Measurements from ENCODE around the gene PAOX. TPM values are rescaled to one million over a fixed set of nuclear protein-coding genes. Genes with fewer than 3 reads are reported as not detected.

Gene PAOX
- 10 to 100 TPM; 45.3 to 63.2 (median 53.5) TPM for polyA plus RNA-seq (ENCODE audit: low read depth in 6 of 6)

DNA sequence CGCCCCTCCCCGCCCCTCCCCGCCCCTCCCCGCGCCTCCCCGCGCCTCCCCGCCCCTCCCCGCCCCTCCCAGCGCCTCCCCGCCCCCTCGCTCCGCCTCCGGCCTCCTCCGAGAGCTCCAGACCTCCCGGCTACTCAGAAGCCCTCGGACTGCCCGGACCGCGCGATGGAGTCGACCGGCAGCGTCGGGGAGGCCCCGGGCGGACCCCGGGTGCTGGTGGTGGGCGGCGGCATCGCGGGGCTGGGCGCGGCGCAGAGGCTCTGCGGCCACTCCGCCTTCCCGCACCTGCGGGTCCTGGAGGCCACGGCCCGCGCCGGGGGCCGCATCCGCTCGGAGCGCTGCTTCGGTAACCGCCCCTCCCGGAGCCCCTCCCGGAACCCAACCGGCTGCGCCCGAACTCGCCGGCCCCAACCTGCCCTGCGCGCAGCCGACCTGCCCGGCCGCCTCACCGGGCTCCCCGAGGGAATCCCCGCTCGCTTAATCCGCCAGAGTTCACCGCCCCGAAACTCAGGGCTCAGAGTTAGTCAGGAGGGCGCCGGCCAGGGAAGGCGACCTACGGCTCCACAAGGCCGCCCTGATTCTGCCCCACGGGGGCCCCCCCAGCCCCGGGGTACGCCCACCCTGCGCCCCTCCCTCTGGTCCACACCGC is at the start of gene PAOX:
PAOX (plus strand) TSS at position 111 of the 649 bp plus-strand sequence; CDS start at position 166, 55 bp downstream.
- Mint-ChIP-seq H3K4me1 (peaks cover 21 to 46% (median 39%) of the 10 kb centered on the region in 3 donors), H3K27ac (peak within 1 kb of the TSS; percentile 32 to 84 (median 75)), H3K9me3 (no peaks in the 10 kb centered on the region), H3K4me3 (peak within 1 kb of the TSS; percentile 81 to 95 (median 86)), H3K27me3 (no peaks in the 10 kb centered on the region), H3K36me3 (peaks cover 0 to 4% of the 10 kb centered on the region in 2 donors)
- DNase-seq (peak; percentile 68), ATAC-seq (ENCODE audit: low read depth in 2 of 2) (peak; percentile 71 to 78)

DNA sequence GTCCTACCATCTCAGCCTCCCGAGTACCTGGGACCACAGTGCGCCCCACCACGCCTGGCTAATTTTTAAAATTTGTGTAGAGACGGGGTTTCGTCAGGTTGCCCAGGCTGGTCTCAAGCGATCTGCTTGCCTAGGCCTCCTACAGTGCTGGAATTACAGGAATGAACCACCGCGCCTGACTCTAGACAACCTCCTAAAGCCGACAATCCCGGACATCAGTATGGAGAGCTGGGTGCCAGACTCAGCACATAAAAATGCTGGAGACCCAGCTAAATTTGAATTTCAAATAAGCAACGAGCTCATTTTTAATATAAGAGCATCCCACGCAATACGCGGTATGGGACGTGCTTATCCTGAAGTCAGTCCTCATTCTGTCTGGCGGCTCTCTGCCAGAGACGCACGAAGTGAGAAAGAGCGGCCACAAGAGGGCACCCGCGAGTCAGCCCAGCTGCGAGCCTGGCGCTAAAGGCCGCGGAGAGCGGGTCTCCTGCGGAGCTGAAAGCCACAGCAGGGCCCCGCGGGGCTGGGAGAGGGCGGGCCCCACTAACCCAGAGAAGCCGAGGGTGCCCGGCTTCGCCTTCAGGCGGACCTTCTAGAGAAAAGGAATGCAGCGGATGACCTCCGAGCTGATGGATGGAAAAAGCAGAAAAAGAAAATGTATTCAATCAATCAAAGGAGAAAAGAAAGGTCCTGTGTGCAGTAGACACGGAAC is 49.4 kb upstream of the PAOX start:
- Mint-ChIP-seq H3K27me3 (peaks cover 31 to 77% (median 62%) of the 10 kb centered on the region in 3 donors), H3K4me1 (peaks cover 21 to 27% (median 25%) of the 10 kb centered on the region in 3 donors), H3K27ac (peak overlapping the region in 3 of 6 donors; percentile 11 to 47 (median 44))

DNA sequence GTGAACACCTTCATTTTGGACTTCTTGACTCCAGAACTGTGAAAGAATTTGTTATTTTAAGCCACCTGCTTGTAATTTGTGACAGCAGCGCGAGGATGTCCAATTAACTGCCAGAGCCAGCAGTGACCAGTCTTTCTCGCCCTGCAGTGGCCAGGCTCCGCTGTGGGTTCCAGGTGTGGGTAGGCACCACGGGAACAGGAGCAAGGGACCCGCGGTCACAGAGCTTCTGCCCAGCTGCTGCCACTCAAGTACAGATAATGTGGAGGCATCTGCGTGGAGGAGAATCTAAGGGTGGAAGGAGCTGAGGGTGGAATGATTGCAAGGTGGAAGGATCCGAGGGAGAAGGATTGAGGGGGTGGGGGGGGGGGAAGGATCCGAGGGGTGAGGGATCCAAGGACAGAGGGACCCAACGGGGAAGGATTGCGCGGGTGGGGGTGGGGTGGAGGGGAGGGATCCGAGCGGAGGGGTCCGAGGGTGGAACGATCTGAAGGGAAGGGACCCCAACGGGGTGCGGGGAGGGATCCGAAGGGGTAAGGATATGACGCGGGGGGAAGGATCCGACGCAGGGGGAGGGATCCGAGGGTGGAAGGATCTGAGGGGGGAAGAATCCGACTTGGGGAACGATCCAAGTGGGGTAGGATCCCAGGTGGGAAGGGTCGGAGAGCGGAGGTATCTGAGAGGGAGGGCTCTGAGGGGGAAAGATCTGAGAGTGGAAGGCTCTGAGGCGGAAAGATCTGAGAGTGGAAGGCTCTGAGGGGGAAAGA is 45.9 kb upstream of the PAOX start:
- no peak for DNase-seq
- H3K4me1 Mint-ChIP-seq: peaks cover 13 to 20% (median 15%) of the 10 kb centered on the region in 3 donors

More for the DNA sequence above, 49.4 kb upstream of the PAOX start:
- ATAC-seq (ENCODE audit: low read depth in 2 of 2) (peak; percentile 88 to 92), DNase-seq (peak; percentile 81)
- H3K4me3 Mint-ChIP-seq: peak overlapping the region; percentile 8 to 83 (median 65)
- H3K9me3 Mint-ChIP-seq: peaks cover 0 to 4% (median 0%) of the 10 kb centered on the region in 7 donors
- H3K36me3 Mint-ChIP-seq: peaks cover 0 to 14% of the 10 kb centered on the region in 2 donors

DNA sequence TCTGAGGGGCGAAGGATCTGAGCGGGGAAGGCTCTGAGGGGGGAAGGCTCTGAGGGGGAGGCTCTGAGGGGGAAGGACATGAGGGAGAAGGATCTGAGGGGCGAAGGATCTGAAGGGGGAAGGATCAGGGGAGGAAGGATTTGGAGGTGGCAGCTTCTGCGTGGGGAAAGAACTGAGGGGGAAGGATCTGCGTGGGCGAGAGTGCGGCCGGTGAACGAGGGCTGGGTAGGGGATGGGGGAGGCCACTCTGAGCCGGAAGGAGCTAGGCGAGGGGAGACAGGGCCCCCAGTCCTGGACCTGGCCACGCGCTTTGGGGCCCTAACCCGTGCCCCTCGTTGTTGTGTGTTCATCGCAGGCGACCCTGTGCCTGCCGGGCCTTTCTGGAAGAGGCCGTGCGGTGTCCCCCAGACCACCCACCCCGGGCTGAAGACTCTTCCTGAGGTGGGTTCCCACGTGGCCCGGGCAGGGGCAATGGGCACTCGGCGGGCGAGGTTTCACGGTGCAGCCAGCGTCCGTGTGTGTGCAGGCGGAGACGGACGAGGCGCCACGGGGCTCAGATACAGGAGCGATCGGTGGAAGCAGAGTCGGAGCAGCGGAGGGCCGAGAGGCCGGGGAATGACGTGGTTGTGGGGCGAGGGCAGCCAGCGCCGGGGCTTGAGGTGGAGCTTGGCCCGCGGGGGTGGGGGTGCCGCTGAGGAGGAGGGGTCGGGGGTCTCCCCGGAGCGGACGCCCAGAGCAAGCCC is 44.4 kb upstream of the PAOX start:
- Mint-ChIP-seq H3K4me1 (peaks cover 7 to 19% (median 10%) of the 10 kb centered on the region in 3 donors), H3K27me3 (peaks cover 10 to 37% (median 21%) of the 10 kb centered on the region in 3 donors), H3K36me3 (peaks cover 0 to 14% of the 10 kb centered on the region in 2 donors), H3K4me3 (peak overlapping the region in 7 of 8 donors; percentile 20 to 85 (median 68)), H3K27ac (peak overlapping the region; percentile 8 to 86 (median 64)), H3K9me3 (peaks cover 0 to 4% (median 0%) of the 10 kb centered on the region in 7 donors)
- DNase-seq (no peak), ATAC-seq (ENCODE audit: low read depth in 2 of 2) (peak; percentile 9 to 23)

More for the DNA sequence above, 45.9 kb upstream of the PAOX start:
- H3K9me3 Mint-ChIP-seq: peaks cover 0 to 4% (median 0%) of the 10 kb centered on the region in 7 donors
- H3K27me3 Mint-ChIP-seq: peaks cover 15 to 50% (median 30%) of the 10 kb centered on the region in 3 donors
- H3K4me3 Mint-ChIP-seq: peak overlapping the region in 2 of 8 donors; percentile 42 to 74
- ATAC-seq (ENCODE audit: low read depth in 2 of 2): no peak
- peak overlapping the region in 2 of 6 donors; percentile 36 to 77 for H3K27ac Mint-ChIP-seq
- peaks cover 0 to 14% of the 10 kb centered on the region in 2 donors for H3K36me3 Mint-ChIP-seq

DNA sequence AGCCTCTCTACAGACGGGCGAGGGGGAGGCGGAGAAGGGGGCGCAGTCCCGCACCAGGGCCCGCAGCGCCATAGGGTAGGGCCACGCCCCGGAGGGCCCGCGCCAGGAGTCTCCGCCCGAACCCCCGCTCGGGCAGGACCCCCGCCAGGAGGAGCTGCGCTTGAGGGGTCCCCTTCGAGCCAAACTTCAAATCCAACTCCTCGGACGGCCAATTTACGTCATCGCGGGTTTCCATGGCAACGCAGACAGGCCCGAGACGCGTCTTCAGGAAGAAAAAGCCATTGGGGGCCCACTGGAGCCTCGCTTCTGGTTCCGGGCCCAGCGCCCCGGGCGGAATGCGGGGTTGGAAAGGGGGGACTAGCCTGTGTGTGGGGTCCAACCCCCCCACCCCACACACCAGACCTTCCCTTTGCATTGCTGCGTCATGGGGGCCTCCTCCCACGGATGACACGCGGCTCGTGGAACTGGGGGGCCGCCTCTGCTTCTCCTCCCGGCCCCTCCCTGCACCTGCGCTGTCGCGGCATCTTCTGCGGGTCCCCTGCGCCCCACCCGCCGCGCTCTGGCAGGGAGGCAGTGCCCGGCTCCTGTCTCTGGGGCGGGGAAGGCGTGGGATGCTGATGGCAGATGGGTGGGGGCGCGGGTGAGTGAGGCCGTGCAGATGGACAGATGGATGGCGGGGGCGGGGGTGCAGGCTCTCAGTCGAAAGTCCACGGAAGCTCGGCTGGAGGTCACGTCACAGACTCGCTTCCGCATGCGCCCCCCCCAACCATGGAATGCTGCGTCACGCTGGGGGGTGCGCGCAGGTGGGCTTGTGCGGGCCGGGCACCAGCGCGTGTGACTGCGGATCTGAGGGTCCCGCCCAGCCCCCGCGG is 43.6 kb upstream of the PAOX start:
- Mint-ChIP-seq H3K27ac (peak overlapping the region in 4 of 6 donors; percentile 65 to 88 (median 76)), H3K4me3 (peak overlapping the region in 7 of 8 donors; percentile 62 to 85 (median 68))
- peak; percentile 56 to 58 for ATAC-seq (ENCODE audit: low read depth in 2 of 2)

DNA sequence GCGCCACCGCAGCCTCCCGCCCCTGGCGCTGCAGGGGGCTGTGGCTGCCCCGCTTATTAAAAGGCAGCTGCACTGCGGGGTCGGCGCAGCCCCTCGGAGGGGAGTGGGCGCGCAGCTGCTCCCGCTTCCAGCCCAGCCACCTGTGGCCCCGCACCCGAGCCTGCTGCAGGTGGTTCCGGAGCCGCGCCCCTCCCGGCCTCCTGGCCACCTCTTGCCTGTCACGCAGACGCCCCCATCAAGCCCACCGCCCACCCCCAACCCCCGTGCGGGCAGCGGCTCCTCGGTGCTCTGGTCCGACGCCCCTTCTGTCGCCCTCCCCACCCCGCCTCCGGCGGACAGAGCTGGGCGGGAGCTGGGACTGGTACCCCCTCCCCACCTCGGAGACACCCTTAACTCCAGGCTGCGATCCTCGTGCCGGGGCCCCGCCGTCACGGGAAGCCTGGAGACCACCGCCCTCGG is 42.9 kb upstream of the PAOX start:
- no peak for DNase-seq
- Mint-ChIP-seq H3K27me3 (peaks cover 13 to 34% (median 21%) of the 10 kb centered on the region in 3 donors), H3K27ac (no peak overlapping the region), H3K4me1 (peaks cover 2 to 15% (median 6%) of the 10 kb centered on the region in 3 donors), H3K4me3 (peak overlapping the region in 2 of 8 donors; percentile 41 to 60), H3K36me3 (peaks cover 0 to 14% of the 10 kb centered on the region in 2 donors), H3K9me3 (peaks cover 0 to 4% (median 0%) of the 10 kb centered on the region in 7 donors)
- ATAC-seq (ENCODE audit: low read depth in 2 of 2): no peak

More for the DNA sequence above, 43.6 kb upstream of the PAOX start:
- Mint-ChIP-seq H3K9me3 (peaks cover 0 to 4% (median 0%) of the 10 kb centered on the region in 7 donors), H3K36me3 (peaks cover 0 to 14% of the 10 kb centered on the region in 2 donors), H3K27me3 (peaks cover 9 to 33% (median 21%) of the 10 kb centered on the region in 3 donors), H3K4me1 (peaks cover 4 to 15% (median 6%) of the 10 kb centered on the region in 3 donors)
- DNase-seq: peak; percentile 79

DNA sequence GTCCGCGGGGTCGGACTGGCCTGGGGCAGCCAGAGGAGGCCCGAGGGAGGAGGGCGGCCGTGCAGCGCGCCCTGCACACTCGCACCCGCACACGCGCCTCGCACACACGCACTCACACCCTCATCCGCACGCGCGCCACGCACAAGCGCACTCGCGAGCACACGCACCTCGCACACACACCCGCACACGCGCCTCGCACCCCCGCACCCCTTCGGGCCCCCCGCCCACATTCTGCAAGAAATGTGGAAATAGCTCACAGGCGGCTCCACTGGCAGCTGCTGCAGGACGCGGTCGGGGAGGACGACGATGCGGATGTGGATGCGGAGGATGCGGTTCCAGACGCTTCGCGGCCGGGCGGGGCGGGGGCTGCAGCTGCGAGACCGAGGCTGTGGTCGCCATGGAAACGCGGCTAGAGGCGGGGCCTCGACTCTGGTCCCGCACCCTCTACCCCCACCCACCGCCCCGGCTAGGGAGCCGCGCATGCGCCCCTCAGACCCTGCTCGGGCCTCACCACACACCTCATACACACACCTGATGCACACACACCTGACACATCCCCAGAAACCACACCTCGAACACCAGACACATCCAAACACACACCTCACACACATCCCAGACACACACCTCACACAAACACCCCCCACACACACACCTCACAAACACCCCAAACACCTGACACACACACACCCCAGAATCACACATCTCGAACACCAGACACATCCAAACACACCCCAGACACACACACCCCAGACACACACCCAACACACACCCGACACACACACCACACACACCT is 42.3 kb upstream of the PAOX start, which contains the start of gene CALY:
CALY (minus strand) TSS at position 320 of the 793 bp plus-strand sequence. CDS start 7,907 bp downstream, outside the sequence.
- peaks cover 19 to 36% (median 25%) of the 10 kb centered on the region in 3 donors for H3K27me3 Mint-ChIP-seq
- DNase-seq (peak; percentile 81), ATAC-seq (ENCODE audit: low read depth in 2 of 2) (peak; percentile 55 to 64)
- H3K4me1 Mint-ChIP-seq: peaks cover 2 to 15% (median 6%) of the 10 kb centered on the region in 3 donors
- H3K36me3 Mint-ChIP-seq: peaks cover 0 to 14% of the 10 kb centered on the region in 2 donors
- peaks cover 0 to 4% (median 0%) of the 10 kb centered on the region in 7 donors for H3K9me3 Mint-ChIP-seq
- peak within 1 kb of the TSS in 5 of 6 donors; percentile 49 to 96 (median 74) for H3K27ac Mint-ChIP-seq
- H3K4me3 Mint-ChIP-seq: peak within 1 kb of the TSS in 7 of 8 donors; percentile 60 to 85 (median 68)

DNA sequence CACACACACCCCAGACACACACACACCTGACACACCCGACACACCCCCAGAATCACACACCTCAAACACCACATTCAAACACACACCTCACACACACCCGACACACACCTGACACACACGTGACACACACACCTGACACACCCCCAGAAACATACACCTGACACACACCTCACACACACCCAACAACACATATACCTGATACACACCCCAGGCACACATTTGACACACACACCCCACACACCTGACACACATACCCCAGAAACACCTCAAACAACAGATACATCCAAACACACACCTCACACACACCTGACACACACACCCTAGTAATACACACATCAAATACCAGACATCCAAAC is 41.7 kb upstream of the PAOX start:
- Mint-ChIP-seq H3K36me3 (peaks cover 0 to 13% of the 10 kb centered on the region in 2 donors), H3K27ac (no peak overlapping the region), H3K27me3 (peaks cover 18 to 35% (median 25%) of the 10 kb centered on the region in 3 donors), H3K9me3 (peaks cover 0 to 5% (median 0%) of the 10 kb centered on the region in 7 donors), H3K4me3 (no peak overlapping the region), H3K4me1 (peaks cover 2 to 15% (median 6%) of the 10 kb centered on the region in 3 donors)
- no peak for DNase-seq
- no peak for ATAC-seq (ENCODE audit: low read depth in 2 of 2)

DNA sequence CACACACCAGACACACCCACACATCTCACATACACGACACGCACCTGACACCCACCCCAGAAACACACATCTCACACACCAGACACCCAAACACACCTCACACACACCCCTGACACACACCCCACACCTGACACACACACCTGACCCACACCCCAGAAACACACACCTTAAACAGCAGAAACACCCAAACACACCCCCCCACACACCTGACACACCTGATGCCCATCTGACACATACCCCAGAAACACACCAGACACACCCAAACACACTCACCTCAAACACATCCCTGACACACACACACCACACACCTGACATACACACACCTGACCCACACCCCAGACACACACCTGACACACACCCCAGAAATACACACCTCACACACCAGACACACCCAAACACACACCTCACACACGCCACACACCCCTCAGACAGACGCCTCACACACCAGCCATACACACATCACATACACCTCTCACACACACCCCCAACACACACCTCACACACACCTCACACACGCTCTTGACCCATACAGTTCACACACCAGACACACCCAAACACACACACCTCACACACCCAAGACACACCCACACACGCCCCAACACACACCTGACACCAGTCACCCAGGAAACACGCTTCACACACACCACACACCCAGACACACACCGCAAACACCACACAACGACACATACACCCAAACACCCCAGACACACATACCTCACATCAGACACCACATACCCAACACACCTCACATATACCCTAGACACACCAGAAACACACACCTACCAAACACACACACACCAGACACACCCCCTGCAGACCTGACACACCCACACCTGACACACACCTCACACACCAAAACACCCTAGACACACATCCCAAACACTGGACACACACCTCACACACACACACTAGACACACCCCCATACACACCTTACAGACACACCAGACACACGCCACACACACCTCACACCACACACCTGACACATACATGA is 40.7 kb upstream of the PAOX start:
- H3K27ac Mint-ChIP-seq: no peak overlapping the region
- no peak for ATAC-seq (ENCODE audit: low read depth in 2 of 2)
- H3K4me1 Mint-ChIP-seq: peaks cover 1 to 9% (median 6%) of the 10 kb centered on the region in 3 donors
- peaks cover 0 to 3% of the 10 kb centered on the region in 2 donors for H3K36me3 Mint-ChIP-seq
- peaks cover 19 to 30% (median 20%) of the 10 kb centered on the region in 3 donors for H3K27me3 Mint-ChIP-seq
- H3K9me3 Mint-ChIP-seq: peaks cover 0 to 4% (median 0%) of the 10 kb centered on the region in 7 donors
- DNase-seq: no peak
- H3K4me3 Mint-ChIP-seq: no peak overlapping the region

Measured in naive B cell (primary cell).